ENCODE results near the gene ZFHX3. TPM values are rescaled to one million over a fixed set of nuclear protein-coding genes. Genes with fewer than 3 reads are reported as not detected.

Gene ZFHX3
- total and polyA plus RNA-seq, 11 donors = 3.8 to 21.6 (median 13.6) TPM

DNA sequence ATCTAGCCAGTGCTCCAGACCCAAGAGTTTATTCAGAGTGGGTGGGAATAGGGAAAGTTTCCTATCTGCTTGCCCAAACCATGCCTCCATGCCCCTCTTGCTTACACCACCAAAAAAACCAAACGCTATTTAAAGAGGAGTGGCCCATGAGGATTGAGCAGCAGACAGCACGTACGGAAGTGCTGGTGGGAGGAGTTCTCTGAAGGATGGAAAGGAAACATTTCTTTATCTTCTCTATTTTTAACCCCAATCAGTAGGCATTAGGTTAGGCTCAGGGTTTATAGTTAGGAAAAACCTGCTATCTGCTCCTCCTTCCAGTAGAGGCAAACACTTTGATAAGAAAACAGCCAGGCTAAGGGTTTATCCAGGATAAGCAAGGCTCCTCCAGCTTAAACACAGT lies 235.3 kb downstream of the ZFHX3 start:
- Histone ChIP-seq H3K27me3 (no peaks in the 10 kb centered on the region), H3K4me1 (peaks cover 0 to 26% (median 21%) of the 10 kb centered on the region in 12 donors), H3K9me3 (no peaks in the 10 kb centered on the region), H3K27ac (peak overlapping the region in 5 of 12 donors; percentile 5 to 72 (median 35)), H3K36me3 (peaks cover 0 to 44% (median 27%) of the 10 kb centered on the region in 9 donors), H3K4me3 (no peak overlapping the region)
- intact Hi-C loops (cut with DNase I) = no loop called here
- peak; percentile 41 to 75 (median 47) for ATAC-seq
- DNase-seq = no peak
- WGBS, 4 donors = 22 to 28% (median 24%) methylated on average over 3 of the region's 3 CpGs
- no peak for TF ChIP-seq POLR2A (IDR thresholded peaks at IDR 0.05)
- TF ChIP-seq, protein P1, sequence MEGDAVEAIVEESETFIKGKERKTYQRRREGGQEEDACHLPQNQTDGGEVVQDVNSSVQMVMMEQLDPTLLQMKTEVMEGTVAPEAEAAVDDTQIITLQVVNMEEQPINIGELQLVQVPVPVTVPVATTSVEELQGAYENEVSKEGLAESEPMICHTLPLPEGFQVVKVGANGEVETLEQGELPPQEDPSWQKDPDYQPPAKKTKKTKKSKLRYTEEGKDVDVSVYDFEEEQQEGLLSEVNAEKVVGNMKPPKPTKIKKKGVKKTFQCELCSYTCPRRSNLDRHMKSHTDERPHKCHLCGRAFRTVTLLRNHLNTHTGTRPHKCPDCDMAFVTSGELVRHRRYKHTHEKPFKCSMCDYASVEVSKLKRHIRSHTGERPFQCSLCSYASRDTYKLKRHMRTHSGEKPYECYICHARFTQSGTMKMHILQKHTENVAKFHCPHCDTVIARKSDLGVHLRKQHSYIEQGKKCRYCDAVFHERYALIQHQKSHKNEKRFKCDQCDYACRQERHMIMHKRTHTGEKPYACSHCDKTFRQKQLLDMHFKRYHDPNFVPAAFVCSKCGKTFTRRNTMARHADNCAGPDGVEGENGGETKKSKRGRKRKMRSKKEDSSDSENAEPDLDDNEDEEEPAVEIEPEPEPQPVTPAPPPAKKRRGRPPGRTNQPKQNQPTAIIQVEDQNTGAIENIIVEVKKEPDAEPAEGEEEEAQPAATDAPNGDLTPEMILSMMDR (IDR thresholded peaks at IDR 0.05) = no peak

DNA sequence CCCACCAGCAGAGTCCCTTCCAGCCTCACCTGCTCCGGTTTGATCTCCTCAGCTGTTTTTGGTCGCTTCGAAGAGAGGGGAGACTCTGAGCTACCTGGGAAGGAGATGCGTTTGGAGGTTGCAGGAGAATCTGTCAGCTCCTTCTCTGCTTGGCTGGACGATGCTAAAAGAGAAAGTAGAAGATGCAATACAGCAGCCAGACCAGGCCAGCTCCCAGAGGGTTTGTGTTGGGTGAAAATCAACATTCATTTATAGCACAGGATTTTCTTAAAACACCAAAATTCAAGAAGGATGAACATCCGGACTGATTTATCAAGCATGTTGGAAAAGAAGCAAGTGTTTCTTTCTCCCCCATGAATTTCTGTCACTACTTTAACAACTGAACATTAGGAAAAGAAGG lies 236.1 kb downstream of the ZFHX3 start:
- peak overlapping the region in 6 of 12 donors; percentile 5 to 72 (median 37) for H3K27ac ChIP-seq
- ATAC-seq = peak in 2 of 4 donors; percentile 34 to 37
- 84 to 93% (median 87%) methylated on average over 6 of the region's 6 CpGs for WGBS, 4 donors
- intact Hi-C loops (cut with DNase I) = no loop called here
- peaks cover 0 to 50% (median 34%) of the 10 kb centered on the region in 9 donors for H3K36me3 ChIP-seq
- no peaks in the 10 kb centered on the region for H3K27me3 ChIP-seq
- H3K4me3 ChIP-seq = no peak overlapping the region
- H3K4me1 ChIP-seq = peaks cover 0 to 26% (median 21%) of the 10 kb centered on the region in 12 donors
- peak in 2 of 5 donors; percentile 35 to 38 for DNase-seq
- no peaks in the 10 kb centered on the region for H3K9me3 ChIP-seq
- TF ChIP-seq POLR2A (IDR thresholded peaks at IDR 0.05) = no peak
- TF ChIP-seq, protein P1 (IDR thresholded peaks at IDR 0.05) = no peak

DNA sequence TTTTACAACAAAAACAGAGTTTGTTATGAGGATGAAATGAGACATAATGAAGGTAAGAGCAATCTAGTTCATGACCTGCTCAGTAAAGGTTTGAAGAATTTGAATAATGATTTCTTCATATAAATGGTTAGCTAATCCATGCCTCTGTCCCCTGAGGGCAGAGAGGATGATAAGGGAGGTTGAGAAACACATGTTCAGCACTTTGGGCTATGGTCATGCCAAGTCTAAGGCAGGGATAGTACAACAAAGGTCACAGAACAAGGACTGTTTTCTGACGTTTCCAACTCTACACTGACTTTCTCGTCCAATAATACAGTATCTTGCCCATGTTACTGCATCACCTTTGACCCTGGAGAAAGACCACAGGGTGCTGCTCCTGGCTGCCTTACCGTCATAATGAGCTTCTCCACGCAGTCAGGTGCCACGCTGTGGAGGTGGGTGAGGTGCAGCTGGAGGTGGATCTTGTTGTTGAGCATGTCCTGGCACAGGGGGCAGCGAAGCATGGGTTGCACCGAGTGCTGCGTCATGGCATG lies 236.7 kb downstream of the ZFHX3 start:
- Histone ChIP-seq H3K9me3 (no peaks in the 10 kb centered on the region), H3K27me3 (no peaks in the 10 kb centered on the region), H3K36me3 (peaks cover 0 to 50% (median 38%) of the 10 kb centered on the region in 9 donors), H3K27ac (no peak overlapping the region), H3K4me1 (peaks cover 0 to 26% (median 21%) of the 10 kb centered on the region in 12 donors), H3K4me3 (no peak overlapping the region)
- TF ChIP-seq POLR2A (IDR thresholded peaks at IDR 0.05) = no peak
- TF ChIP-seq, protein P1 (IDR thresholded peaks at IDR 0.05) = no peak
- WGBS, 4 donors = 74 to 85% (median 82%) methylated on average over 7 to 8 of the region's 8 CpGs
- no peak for DNase-seq
- intact Hi-C loops (cut with DNase I) = no loop called here
- peak in 3 of 4 donors; percentile 51 to 87 (median 80) for ATAC-seq

DNA sequence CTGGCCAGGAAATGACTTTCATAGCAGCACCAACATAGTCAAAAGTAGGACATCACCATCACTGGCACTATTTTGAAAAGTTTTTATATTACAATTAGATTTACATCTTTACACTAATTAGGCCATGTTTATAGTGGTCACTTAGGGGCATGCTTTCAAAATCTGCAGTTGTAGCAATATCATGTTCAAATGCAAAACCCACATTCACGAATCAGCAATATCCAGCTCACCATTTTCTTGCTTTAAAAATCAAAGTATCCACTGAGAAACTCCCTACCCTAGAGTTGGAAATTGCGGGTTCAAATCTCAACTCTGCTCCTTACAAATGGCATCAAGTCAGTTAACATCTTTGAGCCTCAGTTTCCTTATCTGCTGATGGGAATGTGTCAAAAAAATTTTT lies 237.4 kb downstream of the ZFHX3 start:
- ATAC-seq = no peak
- H3K4me1 ChIP-seq = peaks cover 0 to 26% (median 21%) of the 10 kb centered on the region in 12 donors
- no peak overlapping the region for H3K27ac ChIP-seq
- no peaks in the 10 kb centered on the region for H3K27me3 ChIP-seq
- intact Hi-C loops (cut with DNase I) = no loop called here
- TF ChIP-seq, protein P1 (IDR thresholded peaks at IDR 0.05) = no peak
- no peak overlapping the region for H3K4me3 ChIP-seq
- no peaks in the 10 kb centered on the region for H3K9me3 ChIP-seq
- H3K36me3 ChIP-seq = peaks cover 0 to 56% (median 38%) of the 10 kb centered on the region in 9 donors
- 75 to 99% (median 99%) methylated on average over 2 of the region's 2 CpGs for WGBS, 4 donors
- no peak for DNase-seq

Measured in heart left ventricle (tissue), 16 donors.